Measurements from ENCODE around the gene DNTT.

The DNTT gene

DNA sequence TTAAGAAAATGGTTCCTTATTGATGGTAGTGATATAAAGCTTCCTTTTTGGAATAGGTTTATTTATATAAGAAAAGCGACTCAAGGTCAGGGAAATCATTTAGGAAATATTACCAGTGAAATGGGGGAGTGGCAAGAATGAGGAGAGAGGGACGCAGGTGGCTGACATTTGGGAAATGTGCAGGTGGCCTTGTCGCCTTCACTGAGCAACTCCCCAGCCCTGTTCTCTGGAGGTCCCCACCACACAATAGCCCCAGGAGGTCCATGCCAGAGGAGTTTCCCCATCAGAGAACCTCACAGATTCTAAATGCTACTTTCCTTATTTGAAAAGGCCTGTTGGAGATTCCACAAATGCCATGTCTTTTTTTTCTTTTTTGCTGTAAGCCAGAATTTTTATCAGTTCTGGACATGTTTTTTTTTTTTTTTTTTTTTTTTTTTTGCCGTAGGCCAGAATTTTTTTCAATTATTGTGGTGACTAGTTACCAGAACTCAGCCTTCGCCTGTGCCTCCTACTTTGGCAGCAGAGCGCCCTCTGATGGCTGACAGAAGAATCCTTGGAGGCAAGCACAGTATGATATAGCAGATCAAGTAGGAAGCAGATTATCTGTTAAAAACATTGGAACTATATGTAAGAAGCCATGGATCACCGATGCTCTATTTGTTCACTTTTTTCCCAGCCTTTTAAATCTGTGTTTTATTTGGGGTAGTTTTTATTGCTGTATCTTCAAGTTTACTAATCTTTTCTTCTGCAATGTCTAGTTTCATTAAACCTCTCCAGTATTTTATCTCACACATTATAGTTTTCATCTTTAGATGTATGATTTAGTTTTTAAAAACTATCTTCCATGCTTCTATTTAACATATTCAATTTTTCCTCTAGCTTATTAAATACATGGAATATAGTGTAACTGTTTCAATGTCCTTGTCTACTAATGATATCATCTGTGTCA is 36.0 kb downstream of the DNTT start:
- in situ Hi-C loops (cut with MboI; ENCODE audit: low sequenced_read_pairs): no loop called here

- in situ Hi-C loops (cut with MboI; ENCODE audit: low sequenced_read_pairs): no loop called here
Observed at GRCh38 chr10:96341219-96342182, 37.3 kb downstream of the DNTT start.

DNA sequence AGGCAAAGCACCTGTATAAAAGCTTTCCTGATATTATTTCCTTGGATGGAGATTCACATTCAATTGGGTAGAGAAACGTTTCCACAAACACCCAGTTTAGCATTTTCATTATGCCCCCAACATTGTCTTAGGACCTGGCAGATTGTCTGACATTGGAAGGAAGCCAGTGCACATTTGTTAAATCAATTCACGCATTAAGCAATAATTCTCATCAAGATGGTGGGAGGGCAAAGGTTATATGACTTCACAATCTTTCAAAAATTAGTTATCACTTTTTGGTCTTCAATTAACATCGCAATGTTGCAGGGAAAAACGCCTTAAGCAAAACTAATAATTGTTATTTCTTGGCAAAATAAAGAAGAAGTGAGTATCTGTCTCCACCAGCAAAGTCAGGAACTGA is 38.2 kb downstream of the DNTT start:
- in situ Hi-C loops (cut with MboI; ENCODE audit: low sequenced_read_pairs): no loop called here

GRCh38 chr10:96344178-96344577 is 39.9 kb downstream of the DNTT start:
- in situ Hi-C loops (cut with MboI; ENCODE audit: low sequenced_read_pairs): no loop called here

DNA sequence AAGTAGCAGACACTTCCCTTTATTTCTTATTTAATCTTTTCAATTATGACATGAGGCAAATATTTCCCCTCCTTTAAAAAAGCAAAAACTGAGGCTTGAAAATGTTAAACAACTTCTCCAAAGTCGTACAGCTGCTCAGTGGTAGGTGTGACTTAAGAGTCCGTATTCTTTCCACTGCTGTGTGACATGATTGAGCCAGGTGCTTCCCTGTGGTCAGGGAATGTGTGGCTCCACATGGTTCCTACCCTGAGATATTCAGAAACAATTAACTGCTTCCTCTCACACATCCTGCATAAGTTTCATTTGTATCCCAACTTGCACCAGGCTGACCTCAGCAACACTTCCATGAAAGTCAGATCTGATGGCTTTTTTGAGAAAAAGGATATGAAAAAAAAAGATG is 41.0 kb downstream of the DNTT start:
- in situ Hi-C loops (cut with MboI; ENCODE audit: low sequenced_read_pairs): no loop called here

DNA sequence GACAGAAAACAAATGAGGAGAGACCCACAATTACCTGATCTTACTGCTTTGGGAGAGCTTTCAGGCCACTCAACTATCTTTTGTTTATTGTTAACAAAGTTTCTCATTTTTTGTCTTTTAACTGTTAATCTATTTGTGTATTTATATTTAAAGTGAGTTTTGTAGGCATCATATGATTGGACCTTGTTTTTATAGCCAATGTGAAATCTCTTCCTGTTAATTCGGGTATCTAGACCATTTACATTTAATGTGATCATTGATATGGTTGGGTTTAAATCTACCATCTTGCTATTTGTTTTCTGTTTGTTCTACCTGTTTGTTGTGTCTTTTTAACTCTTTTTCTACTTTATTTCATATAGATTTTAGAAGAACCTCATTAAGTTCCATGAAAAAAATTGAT is 42.1 kb downstream of the DNTT start:
- in situ Hi-C loops (cut with MboI; ENCODE audit: low sequenced_read_pairs): no loop called here

DNA sequence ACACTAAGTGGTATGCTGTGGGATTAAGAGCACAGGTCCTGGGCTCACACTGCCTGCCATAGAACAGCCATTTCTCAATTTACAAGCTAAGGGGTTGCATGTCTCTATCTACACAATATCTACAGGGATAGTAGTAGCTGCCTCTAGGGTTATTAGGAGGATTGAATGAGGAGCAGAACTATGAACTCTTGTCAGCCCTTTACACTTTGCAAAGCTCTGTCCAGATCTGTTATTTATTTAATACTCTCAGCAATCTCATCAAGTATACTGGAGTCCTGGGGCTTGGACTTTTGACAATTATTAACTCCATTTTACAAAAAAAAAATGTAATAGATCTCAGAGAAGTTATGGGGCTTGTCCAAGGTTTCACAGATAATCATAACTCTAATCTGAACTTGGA is 47.8 kb downstream of the DNTT start:
- in situ Hi-C loops (cut with MboI; ENCODE audit: low sequenced_read_pairs): no loop called here

- in situ Hi-C loops (cut with MboI; ENCODE audit: low sequenced_read_pairs): no loop called here
Observed at GRCh38 chr10:96352582-96352981, 48.3 kb downstream of the DNTT start.

GRCh38 chr10:96357038-96357620 is 52.9 kb downstream of the DNTT start:
- in situ Hi-C loops (cut with MboI; ENCODE audit: low sequenced_read_pairs): no loop called here

DNA sequence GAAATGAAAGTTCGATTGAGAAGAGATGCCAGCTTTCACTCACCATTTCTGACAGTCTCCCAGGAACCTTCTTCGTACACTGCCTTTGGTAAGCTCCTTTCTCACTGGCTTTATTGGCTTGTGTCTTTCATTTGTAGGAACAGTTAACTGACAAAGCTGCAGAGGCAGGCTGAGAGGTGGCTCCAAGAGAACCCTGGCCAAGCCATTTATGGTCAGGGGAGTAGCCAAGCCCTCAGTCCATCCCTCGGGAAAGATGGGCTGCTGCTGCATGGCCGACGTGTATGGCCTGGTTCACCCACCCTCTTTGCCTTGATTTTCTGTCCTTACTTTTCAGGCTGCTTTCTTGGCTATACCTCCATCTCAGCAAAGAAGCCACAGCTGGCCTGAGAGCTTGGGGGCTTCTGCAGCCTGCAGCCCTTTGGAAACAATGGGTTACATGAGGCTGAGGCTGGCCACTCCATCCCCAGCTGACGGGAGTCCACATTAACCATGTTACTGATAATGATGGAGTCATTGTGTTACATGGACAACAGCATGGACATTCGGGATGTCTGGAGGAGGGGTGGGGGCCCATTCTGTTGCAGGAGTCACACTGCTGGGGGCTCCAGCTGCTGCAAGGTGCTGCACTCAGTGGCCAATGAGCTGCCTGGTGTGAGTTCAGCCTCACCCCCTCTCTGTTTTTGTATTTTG is 54.8 kb downstream of the DNTT start, which contains the start of gene OPALIN:
TSS of gene OPALIN (minus strand) at position 152 of the 690 bp plus-strand sequence. CDS start at position 46, 106 bp downstream.
- in situ Hi-C loops (cut with MboI; ENCODE audit: low sequenced_read_pairs): no loop called here

GRCh38 chr10:96359616-96360015 is 55.4 kb downstream of the DNTT start:
- in situ Hi-C loops (cut with MboI; ENCODE audit: low sequenced_read_pairs): no loop called here

DNA sequence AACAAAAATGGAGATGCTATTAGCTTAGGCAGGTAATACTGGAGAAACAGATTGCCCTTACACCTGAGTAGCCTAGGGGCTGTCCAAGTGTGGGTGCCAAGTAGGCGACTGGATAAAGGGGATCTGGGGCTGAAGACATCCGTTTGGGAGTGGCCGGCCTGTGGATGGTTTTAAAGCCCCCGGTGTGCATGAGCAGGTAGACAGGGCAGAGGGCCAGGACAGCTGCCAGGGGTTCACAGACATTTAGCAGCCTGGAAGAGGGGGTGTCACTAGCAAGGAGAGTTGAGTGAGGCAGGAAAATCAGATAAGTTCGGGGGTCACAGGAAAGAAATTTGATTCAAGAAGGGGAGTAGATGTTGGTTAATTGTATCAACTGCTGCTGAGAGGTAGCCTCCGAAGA is 56.1 kb downstream of the DNTT start:
- in situ Hi-C loops (cut with MboI; ENCODE audit: low sequenced_read_pairs): no loop called here

GRCh38 chr10:96360766-96361165 is 56.5 kb downstream of the DNTT start:
- in situ Hi-C loops (cut with MboI; ENCODE audit: low sequenced_read_pairs): no loop called here

- in situ Hi-C loops (cut with MboI; ENCODE audit: low sequenced_read_pairs): no loop called here
Observed at GRCh38 chr10:96365571-96365970, 61.3 kb downstream of the DNTT start.

DNA sequence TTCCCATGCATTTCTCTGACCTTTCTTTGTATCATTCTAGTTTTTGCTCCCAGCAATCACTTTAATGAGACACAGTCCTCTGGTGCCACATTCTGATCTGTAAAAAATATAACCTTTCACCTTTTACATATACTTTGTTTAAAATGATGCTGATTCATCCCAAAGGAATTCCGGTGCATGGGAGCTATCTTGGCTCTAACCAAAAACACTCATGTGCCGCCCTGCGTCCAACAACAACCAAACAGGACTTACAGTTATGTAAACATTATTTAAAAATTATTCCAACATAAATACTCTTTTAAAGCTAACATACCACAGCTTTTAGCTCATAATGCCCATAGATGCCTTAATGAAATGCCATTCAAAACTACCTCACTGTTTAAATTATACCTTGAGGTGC is 62.3 kb downstream of the DNTT start:
- in situ Hi-C loops (cut with MboI; ENCODE audit: low sequenced_read_pairs): no loop called here

DNA sequence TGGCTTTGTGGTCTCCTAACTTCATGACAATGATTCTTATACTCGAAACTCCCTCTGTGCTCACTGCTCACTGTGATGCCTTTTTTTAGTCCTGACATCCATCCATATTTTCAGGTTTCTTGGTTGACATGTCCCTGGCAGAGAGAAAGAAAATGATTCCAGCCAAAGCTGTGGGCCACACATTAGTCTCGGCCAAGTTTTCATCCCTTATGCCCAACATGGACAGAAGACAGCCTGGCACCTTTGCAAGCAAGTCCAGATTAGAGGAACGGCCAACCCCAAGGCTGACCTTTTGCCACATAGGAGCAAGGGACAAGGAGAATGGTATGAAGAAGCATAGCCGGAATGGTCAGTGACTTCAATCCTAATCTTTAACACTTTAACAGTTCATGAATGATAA is 63.2 kb downstream of the DNTT start:
- in situ Hi-C loops (cut with MboI; ENCODE audit: low sequenced_read_pairs): no loop called here

DNA sequence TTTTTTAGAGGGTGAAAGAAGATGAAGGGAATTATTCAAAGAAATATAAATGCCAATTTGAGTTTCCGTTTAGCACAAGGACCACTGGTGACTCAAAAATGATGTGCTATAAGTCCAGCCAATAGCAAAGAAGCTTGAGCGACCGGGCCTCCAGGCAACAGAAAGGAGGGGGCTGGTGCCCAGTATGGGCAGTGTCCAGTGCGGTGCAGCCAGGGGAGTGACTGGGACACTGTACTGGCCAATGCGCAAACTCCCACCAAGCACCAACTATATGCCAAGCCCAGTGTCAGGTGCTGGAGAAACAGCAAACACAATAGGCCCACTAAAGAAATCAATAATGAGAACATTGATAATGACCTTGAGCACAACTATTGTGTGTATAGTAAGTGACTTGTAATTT is 64.7 kb downstream of the DNTT start:
- in situ Hi-C loops (cut with MboI; ENCODE audit: low sequenced_read_pairs): no loop called here

- in situ Hi-C loops (cut with MboI; ENCODE audit: low sequenced_read_pairs): no loop called here
Observed at GRCh38 chr10:96369890-96370583, 65.8 kb downstream of the DNTT start.

GRCh38 chr10:96370584-96371157 is 66.4 kb downstream of the DNTT start:
- in situ Hi-C loops (cut with MboI; ENCODE audit: low sequenced_read_pairs): no loop called here

DNA sequence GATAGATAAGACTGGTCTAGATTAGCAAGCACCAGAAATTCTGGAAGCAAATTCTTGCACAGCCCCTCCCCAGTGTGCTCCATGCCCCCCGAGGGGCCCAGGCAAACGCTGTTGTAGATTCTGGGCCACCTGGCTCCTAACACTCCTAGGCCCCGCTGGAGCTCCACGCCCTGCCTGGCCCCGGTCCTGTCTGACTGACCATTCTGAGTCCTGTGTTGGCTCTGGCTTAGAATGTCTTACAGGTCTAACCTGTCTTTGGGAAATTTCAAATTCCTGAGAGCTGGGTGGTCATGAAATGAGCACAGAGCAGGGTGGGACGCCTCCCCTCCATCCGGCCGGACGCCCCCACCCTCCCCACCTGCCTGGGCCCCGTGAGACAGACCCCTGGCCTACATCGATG is 67.1 kb downstream of the DNTT start:
- in situ Hi-C loops (cut with MboI; ENCODE audit: low sequenced_read_pairs): no loop called here

Measured in HL-60/S4 treated with phorbol 12-myristate 13-acetate at 8.2 ng/mL for 4 days and 3 days (cell line).